Trophoblast cell (in vitro differentiated cells and primary cell): Measurements from ENCODE around the gene CENPT. TPM values are rescaled to one million over a fixed set of nuclear protein-coding genes. Genes with fewer than 3 reads are reported as not detected.

Source experiments
- DNase-seq, 2 donors: peaks; one replicate each; pipeline ENCODE4 v3.0.0-alpha.2; 2016
- H2AFZ ChIP-seq: 2 replicates; pipeline ENCODE4 v1.6.1; 2013; ENCODE audit warnings: low read length, moderate library complexity, mild to moderate bottlenecking; ENCODE audit not compliant: insufficient read depth, poor library complexity
- H2AK5ac ChIP-seq: 2 replicates; pipeline ENCODE4 v1.6.1; 2013; ENCODE audit warnings: mild to moderate bottlenecking, low read length
- H2BK120ac ChIP-seq: 2 replicates; pipeline ENCODE4 v1.6.1; 2013; ENCODE audit warnings: low read length, mild to moderate bottlenecking, moderate library complexity; ENCODE audit not compliant: insufficient read depth, poor library complexity
- H2BK12ac ChIP-seq: 2 replicates; pipeline ENCODE4 v1.6.1; 2013; ENCODE audit warnings: mild to moderate bottlenecking, low read length, moderate library complexity
- H2BK5ac ChIP-seq: 2 replicates; pipeline ENCODE4 v1.6.1; 2013; ENCODE audit warnings: low read length, low read depth, moderate library complexity, mild to moderate bottlenecking; ENCODE audit not compliant: poor library complexity
- H3K14ac ChIP-seq: 2 replicates; pipeline ENCODE4 v1.6.1; 2013; ENCODE audit warnings: mild to moderate bottlenecking, low read length
- H3K18ac ChIP-seq: 2 replicates; pipeline ENCODE4 v1.6.1; 2013; ENCODE audit warnings: mild to moderate bottlenecking, low read length
- H3K23ac ChIP-seq: 2 replicates; pipeline ENCODE4 v1.6.1; 2013; ENCODE audit warnings: low read length
- H3K27ac ChIP-seq: 2 replicates; pipeline ENCODE4 v1.5.1; 2013; ENCODE audit warnings: low read depth, mild to moderate bottlenecking, inconsistent platforms, low read length, moderate library complexity
- H3K27me3 ChIP-seq: 2 replicates; pipeline ENCODE4 v1.6.1; 2013; ENCODE audit warnings: inconsistent platforms, mild to moderate bottlenecking, low read length, moderate library complexity; ENCODE audit not compliant: insufficient read depth
- H3K36me3 ChIP-seq, 2 experiments: 1 replicate in 1 of 2; 2 replicates in 1 of 2; pipeline ENCODE4 v1.6.1; 2013; ENCODE audit warnings: low read length in 2 of 2, mild to moderate bottlenecking in 2 of 2, moderate library complexity in 1 of 2; ENCODE audit not compliant: insufficient read depth in 2 of 2, control insufficient read depth in 1 of 2
- H3K4ac ChIP-seq: 2 replicates; pipeline ENCODE4 v1.6.1; 2013; ENCODE audit warnings: low read depth, mild to moderate bottlenecking, low read length, moderate library complexity
- H3K4me1 ChIP-seq, 2 experiments: 1 replicate in 1 of 2; 2 replicates in 1 of 2; pipeline ENCODE4 v1.6.1; 2013; ENCODE audit warnings: low read length in 2 of 2, mild to moderate bottlenecking in 2 of 2, moderate library complexity in 1 of 2; ENCODE audit not compliant: insufficient read depth in 2 of 2, control insufficient read depth in 1 of 2
- H3K4me2 ChIP-seq: 2 replicates; pipeline ENCODE4 v1.6.1; 2013; ENCODE audit warnings: inconsistent platforms, mild to moderate bottlenecking, low read length, moderate library complexity
- H3K4me3 ChIP-seq: 2 replicates; pipeline ENCODE4 v1.5.1; 2013; ENCODE audit warnings: mild to moderate bottlenecking, low read depth, low read length, inconsistent platforms
- H3K79me1 ChIP-seq: one replicate; pipeline ENCODE4 v1.6.1; 2013; ENCODE audit warnings: low read length
- H3K79me2 ChIP-seq: 2 replicates; pipeline ENCODE4 v1.6.1; 2013; ENCODE audit warnings: low read length, mild to moderate bottlenecking; ENCODE audit not compliant: control insufficient read depth, insufficient read depth, poor library complexity
- H3K9ac ChIP-seq: 2 replicates; pipeline ENCODE4 v1.6.1; 2013; ENCODE audit warnings: mild to moderate bottlenecking, low read length
- H3K9me3 ChIP-seq: 2 replicates; pipeline ENCODE4 v1.6.1; 2013; ENCODE audit warnings: low read depth, mild to moderate bottlenecking, control low read depth, inconsistent platforms, low read length; ENCODE audit not compliant: insufficient read depth
- H4K12ac ChIP-seq: 2 replicates; pipeline ENCODE4 v1.6.1; 2013; ENCODE audit warnings: low read depth, mild to moderate bottlenecking, low read length, moderate library complexity
- H4K8ac ChIP-seq: 2 replicates; pipeline ENCODE4 v1.6.1; 2013; ENCODE audit warnings: low read depth, mild to moderate bottlenecking, low read length, moderate library complexity
- H4K91ac ChIP-seq: one replicate; pipeline ENCODE4 v1.6.1; 2013; ENCODE audit warnings: low read depth, mild to moderate bottlenecking, low read length, moderate library complexity
- WGBS: extraction: QIAGEN DNeasy Blood & Tissue Kit; methylation state at CpG from one replicate; pipeline ENCODE4 v1.1.7; 2013; ENCODE audit warnings: missing lambda C conversion rate; ENCODE audit not compliant: insufficient read length, insufficient coverage; ENCODE audit errors: extremely low coverage; 5-methylcytosine and 5-hydroxymethylcytosine counted together
- polyA plus RNA-seq: library from polyadenylated mRNA; stranded (reverse); fragments of 200-250 nt; gene quantifications from 2 replicates; pipeline ENCODE4 v1.2.3, GENCODE V29; 2013

The CENPT gene
- 59.1 and 62.1 TPM in 2 replicates for polyA plus RNA-seq

- peaks cover 13% of the 10 kb centered on the region for H3K79me1 ChIP-seq
These were observed at the start of gene CENPT for GRCh38 chr16:67847064-67847861. TSS of gene CENPT (minus strand) at chr16:67847693. CDS start at chr16:67833859, 13,834 bp downstream.

DNA sequence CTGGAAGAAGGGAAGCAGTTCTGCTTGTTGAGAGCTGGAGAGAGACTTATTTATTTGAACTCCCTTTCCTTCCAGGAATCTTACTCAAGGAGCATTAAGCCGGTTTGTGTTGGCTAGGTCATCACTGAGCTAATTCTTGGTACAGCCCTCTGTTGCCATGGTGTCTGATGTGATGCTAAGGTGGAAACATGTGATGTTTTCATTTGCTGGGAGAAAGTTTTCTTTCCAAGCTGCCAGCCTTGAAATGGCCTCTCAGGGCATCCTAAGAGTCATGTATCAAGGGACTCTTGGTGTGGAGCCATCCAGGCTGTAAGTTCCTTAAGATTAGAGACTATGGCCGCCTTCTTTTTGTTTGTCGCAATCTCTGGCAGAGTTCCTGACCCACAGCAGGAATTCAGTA lies 49.7 kb upstream of the CENPT start:
- H2BK12ac ChIP-seq = no peak overlapping the region
- no peak overlapping the region for H3K14ac ChIP-seq
- no peak overlapping the region for H4K8ac ChIP-seq
- peaks cover 8% of the 10 kb centered on the region for H3K79me2 ChIP-seq
- H4K12ac ChIP-seq = no peak overlapping the region
- no peak overlapping the region for H3K4me2 ChIP-seq
- H3K9ac ChIP-seq = no peak overlapping the region
- DNase-seq = no peak
- H3K27me3 ChIP-seq = no peaks in the 10 kb centered on the region
- H3K4me1 ChIP-seq = peaks cover 5 to 8% of the 10 kb centered on the region in 2 experiments
- H3K27ac ChIP-seq = no peak overlapping the region
- H3K4ac ChIP-seq = no peak overlapping the region
- H2BK120ac ChIP-seq = no peak overlapping the region
- H4K91ac ChIP-seq = no peak overlapping the region
- H2BK5ac ChIP-seq = no peak overlapping the region
- peaks cover 0 to 4% of the 10 kb centered on the region in 2 experiments for H3K36me3 ChIP-seq
- H2AFZ ChIP-seq = no peak overlapping the region
- no peak overlapping the region for H2AK5ac ChIP-seq
- H3K23ac ChIP-seq = no peak overlapping the region
- H3K18ac ChIP-seq = no peak overlapping the region
- WGBS = no CpG with 5 or more reads among the region's 3 CpGs
- no peak overlapping the region for H3K4me3 ChIP-seq
- H3K9me3 ChIP-seq = no peaks in the 10 kb centered on the region
- H3K79me1 ChIP-seq = peaks cover 6% of the 10 kb centered on the region

More at GRCh38 chr16:67847064-67847861, at the start of gene CENPT:
- Histone ChIP-seq H3K9ac (peak within 1 kb of the TSS; percentile 99), H4K91ac (peak within 1 kb of the TSS; percentile 97), H2BK120ac (peak within 1 kb of the TSS; percentile 87), H3K27ac (peak within 1 kb of the TSS; percentile 93), H2AK5ac (peak within 1 kb of the TSS; percentile 24), H4K12ac (peak within 1 kb of the TSS; percentile 92), H3K23ac (no peak within 1 kb of the TSS), H3K36me3 (peaks cover 9 to 23% of the 10 kb centered on the region in 2 experiments), H3K79me2 (peaks cover 30% of the 10 kb centered on the region), H2BK12ac (no peak within 1 kb of the TSS), H3K4ac (peak within 1 kb of the TSS; percentile 93), H3K14ac (peak within 1 kb of the TSS; percentile 71), H3K9me3 (no peaks in the 10 kb centered on the region), H3K4me1 (peaks cover 20 to 21% of the 10 kb centered on the region in 2 experiments), H4K8ac (peak within 1 kb of the TSS; percentile 98), H2BK5ac (peak within 1 kb of the TSS; percentile 95), H3K27me3 (no peaks in the 10 kb centered on the region), H3K4me3 (peak within 1 kb of the TSS; percentile 95), H3K4me2 (peak within 1 kb of the TSS; percentile 86), H2AFZ (peak within 1 kb of the TSS; percentile 19), H3K18ac (peak within 1 kb of the TSS; percentile 76)
- WGBS = no CpG with 5 or more reads among the region's 62 CpGs
- DNase-seq = peak; percentile 88 to 90

DNA sequence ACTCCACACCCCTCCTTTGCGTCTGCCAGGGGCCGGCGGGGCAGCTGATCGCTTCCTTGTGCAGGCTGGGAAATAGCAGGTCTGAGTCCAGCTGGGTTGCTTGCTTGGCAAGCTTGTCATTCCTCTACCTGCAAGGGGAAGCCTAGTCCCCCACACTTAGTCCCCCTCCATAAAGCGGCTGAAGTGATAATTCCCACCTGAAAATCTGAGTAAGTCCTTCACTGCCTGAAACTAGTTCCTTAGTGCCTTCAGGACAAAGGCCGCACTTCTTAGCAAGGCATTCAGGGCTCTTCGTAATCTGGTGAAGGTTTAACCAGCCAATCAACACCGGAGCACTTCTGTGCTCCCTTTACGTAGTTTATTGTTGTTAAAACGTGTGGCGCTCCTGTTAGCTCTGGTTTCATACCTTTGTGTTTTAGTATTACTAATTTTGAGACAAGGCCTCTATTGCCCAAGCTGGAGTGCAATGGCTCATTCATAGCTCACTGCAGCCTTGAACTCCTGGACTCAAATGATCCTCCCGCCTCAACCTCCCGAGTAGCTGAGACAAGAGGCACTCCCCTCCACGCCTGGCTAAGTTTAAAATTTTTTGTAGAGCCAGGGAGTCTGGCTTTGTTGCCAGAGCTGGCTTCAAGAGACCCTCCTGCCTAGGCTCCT lies 46.4 kb upstream of the CENPT start:
- Histone ChIP-seq H3K4me3 (peak overlapping the region; percentile 95), H3K23ac (no peak overlapping the region), H2BK5ac (peak overlapping the region; percentile 78), H3K18ac (peak overlapping the region; percentile 100), H3K27ac (peak overlapping the region; percentile 61), H2BK12ac (no peak overlapping the region), H3K27me3 (no peaks in the 10 kb centered on the region), H4K8ac (peak overlapping the region; percentile 98), H3K4me1 (peaks cover 5 to 8% of the 10 kb centered on the region in 2 experiments), H3K9ac (peak overlapping the region; percentile 100), H4K91ac (peak overlapping the region; percentile 98), H3K36me3 (no peaks in the 10 kb centered on the region), H2AFZ (peak overlapping the region; percentile 98), H2AK5ac (peak overlapping the region; percentile 95), H3K79me1 (peaks cover 6% of the 10 kb centered on the region), H3K4me2 (peak overlapping the region; percentile 96), H3K9me3 (no peaks in the 10 kb centered on the region), H3K4ac (peak overlapping the region; percentile 71), H4K12ac (peak overlapping the region; percentile 98), H2BK120ac (peak overlapping the region; percentile 97), H3K14ac (peak overlapping the region; percentile 97), H3K79me2 (peaks cover 8% of the 10 kb centered on the region)
- no CpG with 5 or more reads among the region's 14 CpGs for WGBS
- no peak for DNase-seq

- Histone ChIP-seq H3K23ac (no peak within 1 kb of the TSS), H3K79me2 (peaks cover 8% of the 10 kb centered on the region), H4K8ac (peak within 1 kb of the TSS; percentile 98), H3K4me2 (peak within 1 kb of the TSS; percentile 96), H4K91ac (peak within 1 kb of the TSS; percentile 98), H2AFZ (peak within 1 kb of the TSS; percentile 98), H3K27ac (peak within 1 kb of the TSS; percentile 61), H4K12ac (peak within 1 kb of the TSS; percentile 98), H3K4me3 (peak within 1 kb of the TSS; percentile 95), H3K14ac (peak within 1 kb of the TSS; percentile 97), H3K9ac (peak within 1 kb of the TSS; percentile 100), H2BK120ac (peak within 1 kb of the TSS; percentile 97), H2BK12ac (no peak within 1 kb of the TSS), H3K4ac (peak within 1 kb of the TSS; percentile 71), H3K27me3 (no peaks in the 10 kb centered on the region), H3K9me3 (no peaks in the 10 kb centered on the region), H3K4me1 (peaks cover 5 to 8% of the 10 kb centered on the region in 2 experiments), H3K36me3 (no peaks in the 10 kb centered on the region), H2AK5ac (peak within 1 kb of the TSS; percentile 95), H3K79me1 (peaks cover 6% of the 10 kb centered on the region), H2BK5ac (peak within 1 kb of the TSS; percentile 78), H3K18ac (peak within 1 kb of the TSS; percentile 100)
- peak; percentile 95 to 96 for DNase-seq
- WGBS = no CpG with 5 or more reads among the region's 90 CpGs
These were observed 45.6 kb upstream of the CENPT start, which contains the start of gene PSKH1 for GRCh38 chr16:67892899-67893742. TSS of gene PSKH1 (plus strand) at chr16:67893254. CDS start at chr16:67908750, 15,496 bp downstream.
